Stimulated activated CD8-positive, alpha-beta memory T cell treated with anti-CD3 and anti-CD28 coated beads, Interleukin-2, amount 100 ng/mL, for 48 hours (primary cell): ENCODE results near the gene ISLR.

ENCODE experiments used
- DNase-seq, 2 donors: peaks; one replicate each; pipeline ENCODE4 v3.0.0-alpha.2; 2020; ENCODE audit warnings: low read depth in 2 of 2

The ISLR gene

GRCh38 chr15:74194572-74195559, 21.4 kb downstream of the ISLR start:
- DNase-seq: no peak

GRCh38 chr15:74196175-74196574, 22.7 kb downstream of the ISLR start:
- DNase-seq: no peak

GRCh38 chr15:74197176-74197965, 23.9 kb downstream of the ISLR start:
- DNase-seq: no peak

GRCh38 chr15:74199297-74199652, 25.8 kb downstream of the ISLR start:
- no peak for DNase-seq

- DNase-seq: no peak
Observed at GRCh38 chr15:74200412-74200815, 26.9 kb downstream of the ISLR start.

- DNase-seq: no peak
Observed at GRCh38 chr15:74200871-74201419, 27.4 kb downstream of the ISLR start.

GRCh38 chr15:74201710-74202420, 28.4 kb downstream of the ISLR start:
- no peak for DNase-seq

GRCh38 chr15:74202452-74203401, 29.2 kb downstream of the ISLR start, which contains the start of gene STRA6:
TSS of gene STRA6 (minus strand) at chr15:74202787. CDS start at chr15:74202267, 520 bp downstream.
- no peak for DNase-seq

GRCh38 chr15:74203914-74204431, 30.5 kb downstream of the ISLR start:
- DNase-seq: no peak

- no peak for DNase-seq
Observed at GRCh38 chr15:74205582-74205947, 32.1 kb downstream of the ISLR start.

- no peak for DNase-seq
Observed at GRCh38 chr15:74206801-74207281, 33.3 kb downstream of the ISLR start.

- no peak for DNase-seq
Observed at GRCh38 chr15:74207652-74208440, 34.3 kb downstream of the ISLR start.

GRCh38 chr15:74208496-74208895, 35.0 kb downstream of the ISLR start:
- DNase-seq: no peak

- DNase-seq: no peak
Observed at GRCh38 chr15:74208901-74209559, 35.5 kb downstream of the ISLR start.

GRCh38 chr15:74209560-74209958, 36.0 kb downstream of the ISLR start:
- no peak for DNase-seq

GRCh38 chr15:74209997-74210671, 36.6 kb downstream of the ISLR start:
- no peak for DNase-seq

- no peak for DNase-seq
Observed at GRCh38 chr15:74210729-74211128, 37.2 kb downstream of the ISLR start.

GRCh38 chr15:74211656-74212055, 38.1 kb downstream of the ISLR start:
- no peak for DNase-seq
